GM21737 (cell line): Measurements from ENCODE around the gene OR10C1.
"Not testable (repeated sequence)": the region's sequence is repeated elsewhere in the genome, so short reads cannot be mapped to it uniquely, and the experiment has no call there.

Experiments used
- ATAC-seq: cut with Tn5 transposase; IDR thresholded peaks from one replicate; pipeline ENCODE4 v1.9.1; 2021; ENCODE audit warnings: mild to moderate bottlenecking, moderate library complexity; ENCODE audit not compliant: unreplicated experiment

OR10C1 gene

GRCh38 chr6:29439006-29439405 lies at the start of gene OR10C1:
Gene OR10C1, plus strand, starts transcription at chr6:29439306. Its CDS starts 710 bp downstream, at chr6:29440016.
- ATAC-seq, result no peak

GRCh38 chr6:29395331-29395730 lies 43.8 kb upstream of the OR10C1 start, which contains the start of gene OR12D2:
Gene OR12D2, plus strand, starts transcription at chr6:29395631. Its CDS starts 1,069 bp downstream, at chr6:29396700.
- ATAC-seq, result no peak

- no peak for ATAC-seq
Observed at GRCh38 chr6:29399525-29399924, 39.6 kb upstream of the OR10C1 start.

- ATAC-seq, result no peak
Observed at GRCh38 chr6:29403801-29404200, 35.3 kb upstream of the OR10C1 start.

- ATAC-seq, result no peak
Observed at GRCh38 chr6:29414588-29414987, 24.5 kb upstream of the OR10C1 start, which contains the start of gene OR12D1. Gene OR12D1, plus strand, starts transcription at chr6:29414928.

GRCh38 chr6:29419516-29419915 lies 19.6 kb upstream of the OR10C1 start:
- ATAC-seq, result no peak

GRCh38 chr6:29424168-29424567 lies 14.9 kb upstream of the OR10C1 start:
- ATAC-seq, result no peak

- ATAC-seq, result no peak
Observed at GRCh38 chr6:29424575-29424974, 14.5 kb upstream of the OR10C1 start.

GRCh38 chr6:29425075-29425474 lies 14.0 kb upstream of the OR10C1 start:
- no peak for ATAC-seq

GRCh38 chr6:29426654-29427053 lies 12.5 kb upstream of the OR10C1 start:
- no peak for ATAC-seq

GRCh38 chr6:29436730-29437129 lies 2.4 kb upstream of the OR10C1 start:
- ATAC-seq, result not testable (repeated sequence)

GRCh38 chr6:29442719-29443118 lies 3.6 kb downstream of the OR10C1 start:
- no peak for ATAC-seq

GRCh38 chr6:29444031-29444430 lies 4.9 kb downstream of the OR10C1 start:
- not testable (repeated sequence) for ATAC-seq

- no peak for ATAC-seq
Observed at GRCh38 chr6:29447670-29448069, 8.6 kb downstream of the OR10C1 start.

- ATAC-seq, result no peak
Observed at GRCh38 chr6:29451471-29452193, 12.5 kb downstream of the OR10C1 start.

GRCh38 chr6:29456971-29457370 lies 17.9 kb downstream of the OR10C1 start, which contains the start of the genes OR11A1 and OR2H1:
Gene OR11A1, minus strand, starts transcription at chr6:29457071. Its CDS starts 29,430 bp downstream, at chr6:29427641.
Gene OR2H1, plus strand, starts transcription at chr6:29457155. Its CDS starts 4,615 bp downstream, at chr6:29461770.
- no peak for ATAC-seq

GRCh38 chr6:29461021-29461814 lies 22.1 kb downstream of the OR10C1 start:
- ATAC-seq, result no peak

GRCh38 chr6:29462022-29462421 lies 22.9 kb downstream of the OR10C1 start:
- ATAC-seq, result no peak

GRCh38 chr6:29465279-29465678 lies 26.2 kb downstream of the OR10C1 start:
- no peak for ATAC-seq

- no peak for ATAC-seq
Observed at GRCh38 chr6:29465801-29466200, 26.7 kb downstream of the OR10C1 start.

GRCh38 chr6:29466241-29466640 lies 27.1 kb downstream of the OR10C1 start:
- no peak for ATAC-seq

GRCh38 chr6:29474996-29475395 lies 35.9 kb downstream of the OR10C1 start:
- ATAC-seq, result no peak
